ENCODE data around the gene PDGFD. TPM values are rescaled to one million over a fixed set of nuclear protein-coding genes. Genes with fewer than 3 reads are reported as not detected.

PDGFD gene
- polyA plus RNA-seq, 1 of the 3 experiments (the other 2 are of a cell fraction) = 4.8 TPM

DNA sequence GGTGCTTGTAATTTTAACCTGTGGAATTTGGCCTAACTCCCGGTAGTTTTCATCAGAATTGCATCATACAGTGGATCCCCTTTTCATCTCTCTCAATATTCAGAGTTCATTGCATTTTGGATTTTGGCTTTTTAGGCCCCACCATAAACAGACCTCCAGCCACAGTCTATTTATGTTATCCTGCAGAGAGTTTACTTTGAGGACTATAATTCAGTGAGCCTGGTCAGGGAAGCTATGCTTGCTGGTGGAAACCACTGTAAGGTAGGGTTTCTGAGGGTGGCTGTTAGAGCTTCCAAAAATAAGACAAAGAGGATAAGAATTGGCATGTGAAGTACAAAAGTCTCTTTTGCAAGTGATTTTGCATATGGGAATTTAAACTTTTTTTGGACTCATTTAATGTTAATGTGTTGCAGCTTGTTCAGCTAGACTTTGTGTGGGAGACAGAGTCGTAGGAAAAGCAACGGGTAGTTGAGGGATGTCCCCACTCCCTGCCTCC lies 162.3 kb downstream of the PDGFD start:
- H3K79me2 ChIP-seq (ENCODE audit: insufficient read depth) = no peaks in the 10 kb centered on the region
- no peak overlapping the region for H2AFZ ChIP-seq (ENCODE audit: low read depth)
- H3K9me2 ChIP-seq = no peaks in the 10 kb centered on the region
- H3F3A ChIP-seq (replicated peaks; ENCODE audit: insufficient read depth) = no peaks in the 10 kb centered on the region
- H3K4me1 ChIP-seq (ENCODE audit: control insufficient read depth in 1 of 2, insufficient read depth in 2 of 2, low read depth in 1 of 2, low read length in 1 of 2) = no peaks in the 10 kb centered on the region
- ChIA-PET POLR2A (no interaction called here), CTCF (no interaction called here)
- H3K27ac ChIP-seq (ENCODE audit: low read depth in 2 of 2, low read length in 1 of 2) = no peak overlapping the region
- no peak overlapping the region for H3K4me3 ChIP-seq (ENCODE audit: low read depth in 2 of 2, low read length in 1 of 2)
- DNase-seq = no peak
- H3K4me2 ChIP-seq = no peak overlapping the region
- no peaks in the 10 kb centered on the region for H3K27me3 ChIP-seq (ENCODE audit: insufficient read depth)
- H4K20me1 ChIP-seq (ENCODE audit: insufficient read depth) = no peaks in the 10 kb centered on the region
- H3K36me3 ChIP-seq (replicated peaks in 1 of 2; ENCODE audit: control insufficient read depth in 1 of 2, insufficient read depth in 2 of 2, low read length in 1 of 2) = no peaks in the 10 kb centered on the region
- H3K9ac ChIP-seq = no peak overlapping the region
- TF ChIP-seq GABPA (IDR thresholded peaks at IDR 0.05; ENCODE audit: low read depth) (no peak), MXI1 (IDR thresholded peaks at IDR 0.05; ENCODE audit: low read depth, low read length) (no peak), RFX5 (IDR thresholded peaks at IDR 0.05; ENCODE audit: low read length) (no peak), ELF1 (IDR thresholded peaks at IDR 0.05) (no peak), JUND (IDR thresholded peaks at IDR 0.05) (no peak), GATA2 (CRISPR knock-in tag; IDR thresholded peaks at IDR 0.05) (no peak), CHD2 (IDR thresholded peaks at IDR 0.05; ENCODE audit: low read length, partially characterized antibody) (no peak), FOSL2 (IDR thresholded peaks at IDR 0.05; ENCODE audit: borderline replicate concordance, low read depth) (no peak), RXRA (IDR thresholded peaks at IDR 0.05; ENCODE audit: borderline replicate concordance, low read depth) (no peak), FOXJ3 (CRISPR knock-in tag; IDR thresholded peaks at IDR 0.05) (no peak), NRF1 (IDR thresholded peaks at IDR 0.05; ENCODE audit: low read depth, low read length) (no peak), NFIC (IDR thresholded peaks at IDR 0.05; ENCODE audit: borderline replicate concordance) (no peak), MEF2A (IDR thresholded peaks at IDR 0.05; ENCODE audit: borderline replicate concordance, low read depth) (no peak)
- TF ChIP-seq, protein P1, sequence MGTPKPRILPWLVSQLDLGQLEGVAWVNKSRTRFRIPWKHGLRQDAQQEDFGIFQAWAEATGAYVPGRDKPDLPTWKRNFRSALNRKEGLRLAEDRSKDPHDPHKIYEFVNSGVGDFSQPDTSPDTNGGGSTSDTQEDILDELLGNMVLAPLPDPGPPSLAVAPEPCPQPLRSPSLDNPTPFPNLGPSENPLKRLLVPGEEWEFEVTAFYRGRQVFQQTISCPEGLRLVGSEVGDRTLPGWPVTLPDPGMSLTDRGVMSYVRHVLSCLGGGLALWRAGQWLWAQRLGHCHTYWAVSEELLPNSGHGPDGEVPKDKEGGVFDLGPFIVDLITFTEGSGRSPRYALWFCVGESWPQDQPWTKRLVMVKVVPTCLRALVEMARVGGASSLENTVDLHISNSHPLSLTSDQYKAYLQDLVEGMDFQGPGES (IDR thresholded peaks at IDR 0.05; ENCODE audit: low read depth, low read length) = no peak
- TF ChIP-seq, protein P2, sequence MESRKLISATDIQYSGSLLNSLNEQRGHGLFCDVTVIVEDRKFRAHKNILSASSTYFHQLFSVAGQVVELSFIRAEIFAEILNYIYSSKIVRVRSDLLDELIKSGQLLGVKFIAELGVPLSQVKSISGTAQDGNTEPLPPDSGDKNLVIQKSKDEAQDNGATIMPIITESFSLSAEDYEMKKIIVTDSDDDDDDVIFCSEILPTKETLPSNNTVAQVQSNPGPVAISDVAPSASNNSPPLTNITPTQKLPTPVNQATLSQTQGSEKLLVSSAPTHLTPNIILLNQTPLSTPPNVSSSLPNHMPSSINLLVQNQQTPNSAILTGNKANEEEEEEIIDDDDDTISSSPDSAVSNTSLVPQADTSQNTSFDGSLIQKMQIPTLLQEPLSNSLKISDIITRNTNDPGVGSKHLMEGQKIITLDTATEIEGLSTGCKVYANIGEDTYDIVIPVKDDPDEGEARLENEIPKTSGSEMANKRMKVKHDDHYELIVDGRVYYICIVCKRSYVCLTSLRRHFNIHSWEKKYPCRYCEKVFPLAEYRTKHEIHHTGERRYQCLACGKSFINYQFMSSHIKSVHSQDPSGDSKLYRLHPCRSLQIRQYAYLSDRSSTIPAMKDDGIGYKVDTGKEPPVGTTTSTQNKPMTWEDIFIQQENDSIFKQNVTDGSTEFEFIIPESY (IDR thresholded peaks at IDR 0.05; ENCODE audit: borderline replicate concordance, low read depth) = no peak
- TF ChIP-seq, protein P3, sequence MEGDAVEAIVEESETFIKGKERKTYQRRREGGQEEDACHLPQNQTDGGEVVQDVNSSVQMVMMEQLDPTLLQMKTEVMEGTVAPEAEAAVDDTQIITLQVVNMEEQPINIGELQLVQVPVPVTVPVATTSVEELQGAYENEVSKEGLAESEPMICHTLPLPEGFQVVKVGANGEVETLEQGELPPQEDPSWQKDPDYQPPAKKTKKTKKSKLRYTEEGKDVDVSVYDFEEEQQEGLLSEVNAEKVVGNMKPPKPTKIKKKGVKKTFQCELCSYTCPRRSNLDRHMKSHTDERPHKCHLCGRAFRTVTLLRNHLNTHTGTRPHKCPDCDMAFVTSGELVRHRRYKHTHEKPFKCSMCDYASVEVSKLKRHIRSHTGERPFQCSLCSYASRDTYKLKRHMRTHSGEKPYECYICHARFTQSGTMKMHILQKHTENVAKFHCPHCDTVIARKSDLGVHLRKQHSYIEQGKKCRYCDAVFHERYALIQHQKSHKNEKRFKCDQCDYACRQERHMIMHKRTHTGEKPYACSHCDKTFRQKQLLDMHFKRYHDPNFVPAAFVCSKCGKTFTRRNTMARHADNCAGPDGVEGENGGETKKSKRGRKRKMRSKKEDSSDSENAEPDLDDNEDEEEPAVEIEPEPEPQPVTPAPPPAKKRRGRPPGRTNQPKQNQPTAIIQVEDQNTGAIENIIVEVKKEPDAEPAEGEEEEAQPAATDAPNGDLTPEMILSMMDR (IDR thresholded peaks at IDR 0.05) = no peak
- TF ChIP-seq, protein P4, sequence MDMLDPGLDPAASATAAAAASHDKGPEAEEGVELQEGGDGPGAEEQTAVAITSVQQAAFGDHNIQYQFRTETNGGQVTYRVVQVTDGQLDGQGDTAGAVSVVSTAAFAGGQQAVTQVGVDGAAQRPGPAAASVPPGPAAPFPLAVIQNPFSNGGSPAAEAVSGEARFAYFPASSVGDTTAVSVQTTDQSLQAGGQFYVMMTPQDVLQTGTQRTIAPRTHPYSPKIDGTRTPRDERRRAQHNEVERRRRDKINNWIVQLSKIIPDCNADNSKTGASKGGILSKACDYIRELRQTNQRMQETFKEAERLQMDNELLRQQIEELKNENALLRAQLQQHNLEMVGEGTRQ (IDR thresholded peaks at IDR 0.05; ENCODE audit: borderline replicate concordance, low read depth, low read length) = no peak
- no peaks in the 10 kb centered on the region for H3K9me3 ChIP-seq
- WGBS (ENCODE audit: low lambda C conversion rate) = 87% methylated on average over 3 of the region's 3 CpGs
